Stimulated activated CD8-positive, alpha-beta memory T cell treated with anti-CD3 and anti-CD28 coated beads, Interleukin-15, amount 100 ng/mL, for 24 hours (primary cell): ENCODE results near the gene RRP8.

Experiments used
- DNase-seq: peaks from one replicate; pipeline ENCODE4 v3.0.0-alpha.2; 2020; ENCODE audit warnings: low read depth

Gene RRP8

GRCh38 chr11:6617315-6617781 lies 13.9 kb upstream of the RRP8 start:
- no peak for DNase-seq

- no peak for DNase-seq
Measured at GRCh38 chr11:6616596-6617250, 13.3 kb upstream of the RRP8 start.

- DNase-seq: no peak
Measured at GRCh38 chr11:6615882-6616585, 12.6 kb upstream of the RRP8 start.

GRCh38 chr11:6615046-6615445 lies 11.6 kb upstream of the RRP8 start:
- DNase-seq: no peak

- DNase-seq: no peak
Measured at GRCh38 chr11:6614446-6614845, 11.0 kb upstream of the RRP8 start.

GRCh38 chr11:6613496-6613895 lies 10.1 kb upstream of the RRP8 start:
- no peak for DNase-seq

GRCh38 chr11:6612213-6613041 lies 9.0 kb upstream of the RRP8 start, which contains the start of gene TAF10:
TAF10 (minus strand) TSS chr11:6612216; CDS start chr11:6612189, 27 bp downstream.
- DNase-seq: peak; percentile 90

GRCh38 chr11:6611963-6612212 lies 8.5 kb upstream of the RRP8 start:
- no peak for DNase-seq

- DNase-seq: no peak
Measured at GRCh38 chr11:6611092-6611962, 7.9 kb upstream of the RRP8 start.

GRCh38 chr11:6610591-6610990 lies 7.2 kb upstream of the RRP8 start:
- no peak for DNase-seq

- DNase-seq: no peak
Measured at GRCh38 chr11:6609502-6610015, 6.1 kb upstream of the RRP8 start.

- DNase-seq: no peak
Measured at GRCh38 chr11:6608726-6609501, 5.5 kb upstream of the RRP8 start.

GRCh38 chr11:6608011-6608410 lies 4.6 kb upstream of the RRP8 start:
- DNase-seq: no peak

GRCh38 chr11:6607190-6607795 lies 3.9 kb upstream of the RRP8 start:
- DNase-seq: no peak

- no peak for DNase-seq
Measured at GRCh38 chr11:6606471-6607189, 3.2 kb upstream of the RRP8 start.

- no peak for DNase-seq
Measured at GRCh38 chr11:6604790-6605189, 1.4 kb upstream of the RRP8 start.

- no peak for DNase-seq
Measured at GRCh38 chr11:6604081-6604626, 738 bp upstream of the RRP8 start.

- no peak for DNase-seq
Measured at GRCh38 chr11:6602096-6602940, 1.1 kb downstream of the RRP8 start.

- no peak for DNase-seq
Measured at GRCh38 chr11:6601041-6601461, 2.4 kb downstream of the RRP8 start.
